Cerebellar cortex (tissue), 1 donor: ENCODE results near the gene NTN1.
"Not testable (repeated sequence)": the region's sequence is repeated elsewhere in the genome, so short reads cannot be mapped to it uniquely, and the experiment has no call there.

Experiments used
- DNase-seq: peaks from one replicate; pipeline ENCODE4 v3.0.0-alpha.2; 2015; ENCODE audit warnings: low spot score

Gene NTN1

GRCh38 chr17:9087921-9088320 lies 66.6 kb downstream of the NTN1 start:
- no peak for DNase-seq

DNA sequence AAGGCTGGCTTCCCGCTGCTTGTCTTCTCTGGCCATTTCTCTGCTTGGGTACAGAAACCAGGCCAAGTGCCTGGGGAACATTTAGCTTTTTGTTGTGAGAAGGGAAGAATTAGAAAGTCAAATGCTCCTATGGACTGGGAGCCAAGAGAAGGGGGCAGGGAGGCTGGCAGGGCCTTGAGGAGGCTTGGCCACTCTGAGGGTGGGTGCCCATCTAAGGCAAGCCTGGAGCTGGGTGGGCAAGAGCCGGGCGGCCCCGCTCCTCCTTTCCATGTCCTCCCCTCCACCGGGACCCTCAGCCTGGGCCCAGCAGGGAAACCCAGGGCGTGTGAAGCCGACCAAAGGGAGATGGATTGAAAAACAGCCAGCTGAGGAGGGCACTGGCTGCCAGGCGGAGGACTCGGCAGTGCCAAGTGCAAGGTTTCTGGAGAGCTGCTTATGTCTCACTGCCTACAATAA lies 69.4 kb downstream of the NTN1 start:
- peak; percentile 35 for DNase-seq

GRCh38 chr17:9094193-9094592 lies 72.9 kb downstream of the NTN1 start:
- no peak for DNase-seq

GRCh38 chr17:9095390-9095789 lies 74.1 kb downstream of the NTN1 start:
- no peak for DNase-seq

DNA sequence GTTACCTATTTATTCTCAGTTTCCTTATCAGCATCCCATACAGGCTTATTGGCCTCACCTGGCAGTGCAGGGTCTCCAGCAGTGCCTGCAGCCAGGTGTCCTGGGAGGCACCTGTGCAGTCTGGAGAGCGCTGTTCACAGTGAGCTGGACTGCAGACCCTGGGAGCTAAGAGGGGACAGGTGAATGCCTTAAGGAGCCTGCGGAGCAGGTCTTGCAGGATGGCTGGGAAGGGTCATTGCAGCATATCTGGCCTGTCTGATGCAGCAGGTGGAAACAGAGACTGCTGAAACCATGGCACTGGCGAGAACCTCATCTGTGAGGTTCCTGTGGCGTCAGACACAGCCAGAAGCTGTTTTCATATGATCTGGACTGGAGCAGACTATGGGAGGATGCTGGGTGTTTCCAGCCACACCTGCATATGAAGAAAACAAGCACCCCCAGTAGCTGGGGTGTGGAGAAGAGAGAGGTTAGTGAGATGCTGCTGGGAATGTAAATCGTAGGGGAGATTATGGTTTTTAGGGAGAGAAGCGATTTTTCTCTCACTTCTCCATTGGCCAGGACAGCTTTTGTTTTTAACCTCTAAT lies 77.0 kb downstream of the NTN1 start:
- no peak for DNase-seq

DNA sequence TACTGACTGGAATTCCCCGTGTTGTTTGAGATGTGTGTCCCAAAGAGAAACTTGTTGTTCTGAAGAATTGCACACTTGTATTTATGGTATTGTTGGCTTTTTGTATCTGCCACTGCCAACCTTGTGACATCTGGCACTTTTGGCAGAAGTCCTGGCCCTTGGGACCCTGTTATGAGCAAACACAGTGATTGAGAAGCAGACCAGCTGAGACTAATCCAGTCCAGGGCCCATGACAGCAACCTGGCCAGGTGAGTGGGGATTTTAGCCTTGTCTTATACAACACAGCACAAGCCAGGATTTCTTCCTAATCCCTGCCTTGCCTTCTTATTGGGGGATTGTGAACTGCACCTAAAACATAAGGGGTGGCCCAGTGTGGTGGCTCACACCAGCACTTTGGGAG lies 80.0 kb downstream of the NTN1 start:
- DNase-seq, result no peak

DNA sequence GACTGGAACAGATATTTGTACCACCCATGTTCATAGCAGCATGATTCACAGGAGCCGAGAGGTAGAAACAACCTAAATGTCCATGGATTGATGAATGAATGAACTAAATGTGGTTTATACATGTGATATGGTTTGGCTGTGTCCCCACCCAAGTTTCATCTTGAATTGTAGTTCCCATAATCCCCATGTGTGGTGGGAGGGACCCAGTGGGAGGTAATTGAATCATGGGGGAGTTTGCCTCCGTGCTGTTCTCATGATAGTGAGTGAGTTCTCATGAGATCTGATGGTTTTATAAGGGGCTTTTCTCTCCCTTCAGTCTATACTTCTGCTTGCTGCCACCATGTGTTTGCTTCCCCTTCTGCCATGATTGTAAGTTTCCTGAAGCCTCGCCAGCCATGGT lies 81.9 kb downstream of the NTN1 start:
- not testable (repeated sequence) for DNase-seq

DNA sequence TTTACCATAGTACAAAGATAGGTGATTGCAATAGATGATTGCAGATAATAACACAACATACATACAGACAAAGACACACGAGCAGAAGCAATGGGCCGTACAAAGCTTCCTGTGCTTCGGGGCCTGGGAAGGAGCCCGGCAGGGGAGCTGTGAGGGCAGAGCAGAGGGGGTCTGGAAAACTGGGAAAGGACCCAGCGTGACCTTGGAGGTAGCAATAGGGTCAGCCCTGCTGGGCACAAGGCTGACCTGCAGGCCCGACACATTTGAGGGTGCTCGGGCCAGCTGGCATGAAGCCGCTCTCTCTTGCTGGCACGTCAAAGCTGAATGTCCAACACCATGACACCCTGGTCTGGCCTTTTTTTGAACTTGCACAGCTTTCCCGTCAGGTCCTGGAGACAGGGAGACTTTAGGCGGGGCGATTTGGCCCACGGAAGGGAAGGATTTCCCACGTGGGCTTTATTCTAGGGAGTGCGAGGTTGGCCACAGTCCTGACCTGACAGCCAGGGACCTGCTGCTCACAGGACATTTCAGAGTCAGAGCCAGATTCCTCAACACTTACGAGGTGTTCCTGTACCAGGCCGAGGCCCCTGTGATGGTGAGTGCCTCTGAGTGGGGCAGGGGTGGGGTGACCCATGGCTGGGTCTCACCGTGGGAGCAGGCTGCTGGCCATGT lies 83.2 kb downstream of the NTN1 start:
- peak; percentile 10 for DNase-seq

- DNase-seq, result no peak
Observed at GRCh38 chr17:9105068-9105868, 84.0 kb downstream of the NTN1 start.

DNA sequence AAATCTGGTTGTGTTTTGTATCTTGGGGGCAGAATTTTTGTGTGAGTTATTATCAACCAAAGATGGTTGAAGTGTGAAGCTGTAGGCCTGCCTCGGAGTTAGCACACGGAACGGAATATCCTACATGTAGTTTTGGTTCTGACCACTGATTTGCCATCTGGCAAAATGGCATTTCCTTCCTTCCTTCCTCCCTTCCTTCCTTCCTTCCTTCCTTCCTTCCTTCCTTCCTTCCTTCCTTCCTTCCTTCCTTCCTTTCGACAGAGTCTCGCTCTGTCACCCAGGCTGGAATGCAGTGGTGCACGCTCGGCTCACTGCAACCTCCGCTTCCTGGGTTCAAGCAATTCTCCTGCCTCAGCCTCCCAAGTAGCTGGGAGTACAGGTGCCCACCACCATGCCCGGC lies 85.0 kb downstream of the NTN1 start:
- not testable (repeated sequence) for DNase-seq

GRCh38 chr17:9107527-9107926 lies 86.2 kb downstream of the NTN1 start:
- DNase-seq, result no peak

- DNase-seq, result no peak
Observed at GRCh38 chr17:9108146-9108545, 86.8 kb downstream of the NTN1 start.

GRCh38 chr17:9109933-9110332 lies 88.6 kb downstream of the NTN1 start:
- DNase-seq, result no peak

GRCh38 chr17:9110501-9110900 lies 89.2 kb downstream of the NTN1 start:
- no peak for DNase-seq

DNA sequence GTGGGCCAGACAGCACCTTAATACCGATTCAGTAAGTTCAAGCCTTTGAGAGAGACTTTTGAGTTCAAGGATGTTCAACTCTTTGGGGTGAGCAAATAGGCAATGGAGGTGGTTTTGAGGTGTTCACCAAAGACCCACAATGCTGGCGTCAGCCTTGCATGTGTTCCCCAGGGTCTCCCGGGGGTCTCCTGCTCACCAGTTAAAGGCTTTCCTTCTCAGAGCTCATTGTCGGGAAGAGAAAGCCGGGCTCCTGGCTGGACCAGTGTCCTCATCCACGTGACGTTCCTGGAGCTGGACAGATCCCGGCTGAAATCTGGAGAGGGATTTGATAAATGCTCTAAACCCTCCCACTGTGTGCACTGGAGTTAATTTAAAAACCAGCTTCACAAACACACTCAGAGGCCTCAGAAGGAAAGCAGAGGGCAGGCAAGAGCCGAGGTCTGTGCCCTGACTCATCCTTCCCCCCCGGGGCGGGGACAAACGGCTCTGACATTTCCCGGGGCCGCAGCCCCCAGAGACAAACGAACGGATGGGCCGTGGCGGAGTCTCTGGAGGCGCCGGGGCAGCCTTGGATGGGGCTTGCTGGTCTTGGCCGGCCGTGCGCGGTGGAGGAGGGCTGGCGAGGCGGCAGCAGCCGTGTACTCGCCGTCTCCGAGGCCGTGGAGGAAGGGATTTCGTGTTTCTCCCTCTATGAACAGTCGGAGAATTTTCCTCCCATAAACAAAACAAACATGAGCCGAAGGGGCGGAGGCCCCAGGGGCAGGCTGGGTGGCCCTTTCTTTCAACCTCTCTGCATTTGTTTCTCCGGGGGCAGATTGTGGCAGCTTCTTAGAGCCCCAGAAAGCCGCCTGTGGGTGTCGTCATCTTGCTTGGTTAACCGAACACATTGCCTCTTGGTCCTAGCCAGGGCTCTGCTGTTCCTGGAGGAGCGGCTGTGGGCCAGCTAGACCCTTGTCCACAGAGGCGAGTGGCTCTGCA lies 94.2 kb downstream of the NTN1 start:
- DNase-seq, result peak; percentile 18

- DNase-seq, result no peak
Observed at GRCh38 chr17:9116311-9116835, 95.1 kb downstream of the NTN1 start.

DNA sequence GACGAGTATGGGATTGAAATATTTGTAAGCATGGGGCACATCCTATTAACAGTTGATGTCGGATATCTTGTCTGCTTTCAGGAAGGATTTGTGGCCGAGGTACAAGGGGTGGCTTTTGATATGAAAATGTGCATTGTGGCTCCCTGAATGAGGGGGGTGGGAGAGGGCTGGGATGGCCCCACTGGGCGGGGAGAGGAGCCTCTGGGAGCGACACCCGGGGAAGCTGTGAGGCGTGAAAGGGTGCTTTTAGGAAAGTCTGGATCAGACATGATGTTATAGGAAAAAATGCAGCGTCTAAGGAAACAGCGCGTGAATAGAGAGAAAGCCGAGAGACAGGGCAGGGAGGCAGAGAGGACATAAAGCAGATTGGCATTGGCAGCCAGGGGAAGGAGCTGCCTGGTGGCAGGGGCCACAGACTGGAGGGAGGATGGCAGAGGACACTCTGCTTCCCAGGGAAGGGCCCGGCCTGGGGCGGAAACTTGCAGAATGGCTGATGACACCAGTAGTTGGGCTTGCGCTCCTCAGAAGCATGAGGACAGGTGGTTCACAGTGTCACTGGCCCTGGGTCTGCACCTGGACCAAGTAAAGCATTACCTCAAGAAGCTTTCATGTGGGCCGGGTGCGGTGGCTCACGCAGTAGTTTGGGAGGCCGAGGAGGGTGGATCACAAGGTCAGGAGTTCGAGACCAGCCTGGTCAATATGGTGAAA lies 95.7 kb downstream of the NTN1 start:
- DNase-seq, result no peak

DNA sequence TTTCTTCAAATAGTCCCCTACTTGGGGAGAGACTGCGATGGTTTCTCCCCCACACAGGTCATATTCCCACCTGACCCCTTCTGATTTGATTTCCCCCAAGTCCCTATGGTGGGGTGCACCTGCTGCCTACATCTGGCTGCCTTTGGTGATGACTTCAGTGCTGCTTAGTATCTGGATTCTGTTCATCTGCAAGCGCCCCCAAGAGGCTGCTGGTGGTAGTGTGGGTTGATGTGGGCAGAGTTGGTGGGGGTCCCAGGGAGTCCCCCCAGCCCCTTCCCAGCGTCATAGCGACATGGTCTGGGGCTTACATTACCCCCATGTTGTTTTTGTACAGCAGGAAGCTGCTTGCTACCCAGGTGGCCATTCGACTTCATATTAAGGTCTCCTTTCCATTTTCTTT lies 99.2 kb downstream of the NTN1 start:
- DNase-seq, result no peak

DNA sequence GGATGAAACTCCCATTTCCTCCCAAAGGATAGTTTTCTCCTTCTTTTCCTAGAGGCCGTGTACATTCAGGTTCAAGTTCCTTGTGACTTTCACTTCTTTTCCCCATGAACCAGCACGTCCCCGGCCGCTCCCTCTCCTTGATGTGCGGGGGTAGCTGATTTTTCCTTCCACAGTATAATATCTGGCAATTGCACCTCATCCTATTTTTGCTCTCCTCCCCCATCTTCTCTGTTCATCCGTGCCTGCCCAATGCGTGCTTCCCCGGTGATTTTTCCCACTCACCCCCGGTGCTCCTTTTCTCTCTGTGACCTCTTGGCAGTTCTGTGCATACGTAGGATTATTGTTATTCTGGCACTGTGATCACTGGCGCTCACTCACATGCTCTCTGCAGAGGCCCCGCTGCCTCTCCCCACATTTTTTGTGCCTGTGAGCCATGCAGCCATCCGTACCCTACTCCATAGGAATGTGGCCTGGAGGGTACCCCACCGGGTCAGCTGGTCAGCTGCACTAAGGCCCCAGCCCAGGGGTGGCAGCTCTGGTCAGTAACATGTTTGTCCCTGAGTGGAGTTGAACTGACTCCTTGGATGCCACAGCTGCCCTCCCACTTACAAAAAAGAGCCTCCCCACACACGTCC lies 100.0 kb downstream of the NTN1 start:
- DNase-seq, result no peak
